ENCODE results near the gene TMEM131L.

DNA sequence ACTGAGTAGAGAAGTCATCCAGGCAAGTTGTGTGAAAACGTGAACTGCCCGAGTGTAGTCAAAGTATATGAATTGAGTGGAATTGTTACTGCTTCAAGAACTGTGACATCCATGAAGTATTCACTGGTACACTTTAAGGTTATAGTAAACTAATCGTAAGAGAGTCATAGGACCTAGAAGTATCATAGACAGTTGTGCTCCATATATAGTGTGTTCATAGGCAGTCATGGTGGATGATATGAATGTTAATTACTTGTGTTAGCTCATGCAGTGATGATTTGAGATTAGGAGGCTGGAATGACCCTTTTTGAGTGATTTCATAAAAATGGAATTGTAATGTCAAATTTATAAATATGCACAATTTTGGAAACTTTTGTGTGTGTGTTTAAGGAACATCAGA lies 136.6 kb downstream of the TMEM131L start:
- TF ChIP-seq, protein P1, sequence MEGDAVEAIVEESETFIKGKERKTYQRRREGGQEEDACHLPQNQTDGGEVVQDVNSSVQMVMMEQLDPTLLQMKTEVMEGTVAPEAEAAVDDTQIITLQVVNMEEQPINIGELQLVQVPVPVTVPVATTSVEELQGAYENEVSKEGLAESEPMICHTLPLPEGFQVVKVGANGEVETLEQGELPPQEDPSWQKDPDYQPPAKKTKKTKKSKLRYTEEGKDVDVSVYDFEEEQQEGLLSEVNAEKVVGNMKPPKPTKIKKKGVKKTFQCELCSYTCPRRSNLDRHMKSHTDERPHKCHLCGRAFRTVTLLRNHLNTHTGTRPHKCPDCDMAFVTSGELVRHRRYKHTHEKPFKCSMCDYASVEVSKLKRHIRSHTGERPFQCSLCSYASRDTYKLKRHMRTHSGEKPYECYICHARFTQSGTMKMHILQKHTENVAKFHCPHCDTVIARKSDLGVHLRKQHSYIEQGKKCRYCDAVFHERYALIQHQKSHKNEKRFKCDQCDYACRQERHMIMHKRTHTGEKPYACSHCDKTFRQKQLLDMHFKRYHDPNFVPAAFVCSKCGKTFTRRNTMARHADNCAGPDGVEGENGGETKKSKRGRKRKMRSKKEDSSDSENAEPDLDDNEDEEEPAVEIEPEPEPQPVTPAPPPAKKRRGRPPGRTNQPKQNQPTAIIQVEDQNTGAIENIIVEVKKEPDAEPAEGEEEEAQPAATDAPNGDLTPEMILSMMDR (IDR thresholded peaks at IDR 0.05; ENCODE audit: low read length): no peak
- TF ChIP-seq EZH2 (IDR thresholded peaks at IDR 0.05; ENCODE audit: borderline replicate concordance, low read length): no peak

Measured in OCI-LY1 (cell line).